SK-N-SH treated with all-trans-retinoic acid at 6 μM for 48 hours (cell line): ENCODE results near the gene ADI1.
"Not testable (repeated sequence)": the region's sequence is repeated elsewhere in the genome, so short reads cannot be mapped to it uniquely, and the experiment has no call there.

Experiments
- BACH2 ChIP-seq: fragments of 250-450 bp; sonication (Bioruptor Pico); IDR thresholded peaks from 2 replicates; pipeline ENCODE4 v1.9.0; 2021; ENCODE audit warnings: mild to moderate bottlenecking, borderline replicate concordance
- CREB5 ChIP-seq: fragments of 250-450 bp; sonication (Bioruptor Pico); IDR thresholded peaks from 2 replicates; pipeline ENCODE4 v1.5.1; 2020; ENCODE audit warnings: low read depth, mild to moderate bottlenecking, moderate library complexity
- ESRRG ChIP-seq: fragments of 250-450 bp; sonication (Bioruptor Pico); IDR thresholded peaks from 2 replicates; pipeline ENCODE4 v1.6.1; 2021; ENCODE audit warnings: mild to moderate bottlenecking
- GLIS3 ChIP-seq: fragments of 250-450 bp; sonication (Bioruptor Pico); IDR thresholded peaks from 2 replicates; pipeline ENCODE4 v1.5.0; 2020; ENCODE audit warnings: mild to moderate bottlenecking, moderate library complexity
- ISL1 ChIP-seq: fragments of 250-450 bp; sonication (Bioruptor Pico); IDR thresholded peaks from 2 replicates; pipeline ENCODE4 v2.1.2; 2022; ENCODE audit warnings: mild to moderate bottlenecking, moderate library complexity
- PATZ1 ChIP-seq: fragments of 250-450 bp; sonication (Bioruptor Pico); IDR thresholded peaks from 2 replicates; pipeline ENCODE4 v1.8.0; 2020; ENCODE audit warnings: mild to moderate bottlenecking, moderate library complexity, borderline replicate concordance
- TCF4 ChIP-seq: fragments of 250-450 bp; sonication (Bioruptor Pico); IDR thresholded peaks from 2 replicates; pipeline ENCODE4 v1.8.0; 2021; ENCODE audit warnings: mild to moderate bottlenecking, moderate library complexity, borderline replicate concordance
- TSHZ2 ChIP-seq: fragments of 250-450 bp; sonication (Bioruptor Pico); IDR thresholded peaks from 2 replicates; pipeline ENCODE4 v1.5.0; 2020; ENCODE audit warnings: mild to moderate bottlenecking, moderate library complexity
- ZFP3 ChIP-seq: fragments of 250-450 bp; sonication (Bioruptor Pico); IDR thresholded peaks from 2 replicates; pipeline ENCODE4 v1.5.0; 2020; ENCODE audit warnings: mild to moderate bottlenecking, moderate library complexity
- ZNF70 ChIP-seq: fragments of 450-650 bp; formaldehyde crosslinking; IDR thresholded peaks from 2 replicates; pipeline ENCODE4 v1.5.0; 2020; ENCODE audit warnings: mild to moderate bottlenecking, moderate library complexity

GRCh38 chr2:3496708-3497080, 22.6 kb downstream of the ADI1 start:
- not testable (repeated sequence) for TF ChIP-seq CREB5; ESRRG (CRISPR knock-in tag); PATZ1 (CRISPR knock-in tag); BACH2 (CRISPR knock-in tag); ZFP3 (CRISPR knock-in tag); TSHZ2; ISL1 (CRISPR knock-in tag); GLIS3 (CRISPR knock-in tag); TCF4 (CRISPR knock-in tag); ZNF70 (CRISPR knock-in tag)
